Stimulated activated naive CD4-positive, alpha-beta T cell treated with Interleukin-2 at 50 U/mL for 16 hours (primary cell): ENCODE measurements around the gene PDE6B.
"Not testable (repeated sequence)": the region's sequence is repeated elsewhere in the genome, so short reads cannot be mapped to it uniquely, and the experiment has no call there.

Experiments
- DNase-seq: peaks from one replicate; lab custom pipeline; 2025; lab: John Stamatoyannopoulos, UW

Gene PDE6B

DNA sequence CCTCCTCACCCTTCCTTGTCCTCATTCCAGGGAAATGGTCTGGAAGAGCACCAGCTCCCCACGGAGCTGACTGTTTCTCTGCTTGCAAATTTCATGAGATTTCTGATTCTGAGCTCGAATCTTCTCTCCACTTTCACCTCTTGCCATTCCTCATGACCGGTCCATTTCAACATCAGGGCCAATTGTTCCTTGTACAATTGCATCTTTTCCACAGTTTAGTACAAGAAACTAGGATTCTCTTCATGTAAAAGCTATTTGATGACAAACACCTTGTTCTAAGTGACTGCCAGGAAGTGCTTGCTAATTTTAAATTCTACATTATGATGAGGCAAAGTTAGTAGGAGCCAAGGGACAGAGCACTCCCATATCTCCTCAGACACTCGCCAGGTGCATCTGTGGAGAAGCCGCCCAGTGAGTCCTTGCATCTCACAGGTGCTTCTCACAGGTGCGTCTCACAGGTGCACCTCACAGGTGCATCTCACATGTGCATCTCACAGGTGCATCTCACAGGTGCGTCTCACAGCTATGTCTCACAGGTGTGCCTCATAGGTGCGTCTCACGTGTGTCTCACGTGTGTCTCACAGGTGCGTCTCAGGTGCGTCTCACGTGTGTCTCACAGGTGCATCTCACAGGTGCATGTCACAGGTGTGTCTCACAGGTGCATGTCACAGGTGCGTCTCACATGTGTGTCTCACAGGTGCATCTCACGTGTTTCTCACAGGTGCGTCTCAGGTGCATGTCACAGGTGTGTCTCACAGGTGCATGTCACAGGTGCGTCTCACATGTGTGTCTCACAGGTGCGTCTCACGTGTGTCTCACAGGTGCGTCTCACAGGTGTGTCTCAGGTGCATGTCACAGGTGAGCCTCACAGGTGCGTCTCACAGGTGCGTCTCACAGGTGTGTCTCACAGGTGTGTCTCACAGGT lies 3.0 kb upstream of the PDE6B start:
- DNase-seq: no peak

DNA sequence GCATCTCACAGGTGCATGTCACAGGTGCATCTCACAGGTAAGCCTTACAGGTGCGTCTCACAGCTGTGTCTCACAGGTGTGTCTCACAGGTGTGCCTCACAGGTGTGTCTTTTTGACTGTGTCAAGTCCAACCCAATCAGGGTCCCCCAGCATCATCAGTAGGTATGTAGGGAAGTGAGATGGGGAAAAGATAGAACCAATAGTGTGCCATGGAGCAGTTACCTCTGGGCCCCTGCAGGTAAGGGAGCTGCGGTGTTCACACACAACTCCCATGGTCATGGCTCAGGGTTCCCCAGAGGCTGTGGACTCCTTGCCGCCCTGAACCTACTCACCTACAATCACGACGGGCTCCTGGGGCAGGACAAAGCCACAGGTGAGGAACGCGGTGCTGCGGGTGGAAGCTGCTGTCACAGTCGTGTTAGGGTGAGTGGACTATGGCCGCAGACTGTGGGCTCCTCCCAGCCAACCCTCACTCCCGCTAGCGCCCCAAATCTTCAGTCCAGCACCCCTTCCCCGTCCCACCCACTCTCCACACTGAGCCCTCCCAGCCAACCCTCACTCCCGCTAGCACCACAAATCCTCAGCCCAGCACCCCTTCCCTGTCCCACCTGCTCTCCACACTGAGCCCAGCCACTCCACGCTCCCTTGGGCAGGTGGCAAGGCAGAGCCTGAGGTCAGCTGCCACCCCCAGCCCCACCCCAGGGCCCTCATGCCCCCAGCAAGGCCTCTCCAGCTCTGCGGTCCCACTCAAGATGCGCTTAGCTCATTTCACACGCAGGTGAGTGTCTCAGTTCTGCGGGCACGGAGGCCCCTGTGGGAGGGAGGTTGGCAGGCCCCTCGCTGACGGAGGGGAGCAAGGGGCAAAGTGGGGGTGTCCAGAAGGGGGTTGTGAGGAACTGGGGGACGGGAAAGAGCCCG lies 2.1 kb upstream of the PDE6B start:
- DNase-seq: no peak

DNA sequence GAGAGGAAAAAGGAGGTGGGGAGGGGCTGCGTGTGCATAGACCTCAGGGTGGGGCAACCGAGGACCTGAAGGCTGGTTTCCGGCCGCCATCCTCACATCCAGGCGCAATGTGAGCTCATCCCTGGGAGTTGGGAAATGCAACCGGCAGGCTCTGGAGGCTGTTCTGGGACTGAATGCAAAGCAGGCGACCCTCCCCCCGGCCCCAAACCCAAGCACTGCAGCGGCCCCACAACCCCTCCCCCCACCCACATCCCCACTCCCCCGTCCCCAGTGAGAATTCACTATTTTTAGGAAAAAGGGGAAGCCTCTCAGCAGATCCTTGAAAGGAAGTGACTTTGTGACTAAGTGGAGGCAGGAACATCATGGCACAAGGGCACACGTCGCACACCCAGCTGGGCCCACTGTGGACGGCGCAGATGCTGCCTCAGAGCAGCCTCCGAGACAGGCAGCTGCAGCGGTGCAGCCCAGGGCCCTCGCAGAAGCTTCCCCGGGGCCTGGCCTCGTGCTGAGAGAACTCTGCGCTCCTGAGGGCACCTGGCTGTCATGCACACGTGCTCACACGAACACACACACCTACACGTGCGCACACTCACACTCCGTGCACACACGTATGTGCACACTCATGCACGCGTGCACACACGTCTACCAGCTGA lies 1.3 kb upstream of the PDE6B start:
- no peak for DNase-seq

DNA sequence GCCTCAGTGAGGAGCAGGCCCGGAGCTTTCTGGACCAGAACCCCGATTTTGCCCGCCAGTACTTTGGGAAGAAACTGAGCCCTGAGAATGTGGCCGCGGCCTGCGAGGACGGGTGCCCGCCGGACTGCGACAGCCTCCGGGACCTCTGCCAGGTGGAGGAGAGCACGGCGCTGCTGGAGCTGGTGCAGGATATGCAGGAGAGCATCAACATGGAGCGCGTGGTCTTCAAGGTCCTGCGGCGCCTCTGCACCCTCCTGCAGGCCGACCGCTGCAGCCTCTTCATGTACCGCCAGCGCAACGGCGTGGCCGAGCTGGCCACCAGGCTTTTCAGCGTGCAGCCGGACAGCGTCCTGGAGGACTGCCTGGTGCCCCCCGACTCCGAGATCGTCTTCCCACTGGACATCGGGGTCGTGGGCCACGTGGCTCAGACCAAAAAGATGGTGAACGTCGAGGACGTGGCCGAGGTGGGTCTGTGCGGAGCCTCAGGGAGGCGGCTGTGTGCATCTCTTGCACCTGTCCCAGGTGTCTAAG lies 323 bp downstream of the PDE6B start:
- DNase-seq: no peak

DNA sequence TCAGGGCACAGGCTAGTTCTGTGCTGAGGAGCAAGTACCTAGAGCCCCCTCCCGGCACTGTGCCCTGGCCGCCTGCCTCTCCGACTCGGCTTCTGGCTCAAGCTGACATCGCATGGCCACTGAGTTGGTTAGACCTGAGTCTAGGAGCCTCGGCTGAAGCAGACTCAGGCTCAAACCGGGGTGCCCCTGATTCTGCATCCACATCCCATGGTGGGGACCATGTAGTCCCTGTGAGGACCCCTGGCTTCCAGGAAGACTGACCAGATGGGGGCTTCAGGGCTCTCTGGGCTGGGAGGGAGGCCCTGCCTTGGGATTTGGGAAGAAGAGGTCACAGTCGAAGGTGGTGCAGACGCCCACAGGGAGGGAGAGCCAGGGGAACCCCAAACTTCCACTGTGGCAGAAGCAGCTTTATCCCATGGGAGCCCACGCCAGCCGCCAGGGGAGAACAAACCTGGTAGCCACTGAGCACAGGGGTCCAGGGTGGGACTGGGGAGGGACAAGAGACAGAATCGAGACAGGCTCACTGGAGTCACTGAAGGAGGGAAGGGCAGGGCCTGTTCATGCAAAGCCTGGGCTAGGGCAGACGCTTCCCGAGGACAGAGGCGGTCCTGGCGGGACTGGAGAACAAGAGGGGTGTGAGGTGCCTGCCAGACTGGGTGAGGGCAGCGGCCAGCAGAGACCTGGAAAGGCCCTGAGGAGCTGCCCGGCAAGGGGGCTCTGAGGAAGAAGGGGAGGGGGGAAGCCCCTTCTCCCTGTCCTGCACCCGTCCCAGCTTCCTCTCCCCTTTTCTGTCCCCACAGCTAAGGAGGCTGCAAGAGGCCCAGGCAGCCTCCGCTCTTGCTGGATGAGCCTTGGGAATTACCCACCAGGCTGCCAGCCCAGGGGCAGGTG lies 1.1 kb downstream of the PDE6B start:
- no peak for DNase-seq

DNA sequence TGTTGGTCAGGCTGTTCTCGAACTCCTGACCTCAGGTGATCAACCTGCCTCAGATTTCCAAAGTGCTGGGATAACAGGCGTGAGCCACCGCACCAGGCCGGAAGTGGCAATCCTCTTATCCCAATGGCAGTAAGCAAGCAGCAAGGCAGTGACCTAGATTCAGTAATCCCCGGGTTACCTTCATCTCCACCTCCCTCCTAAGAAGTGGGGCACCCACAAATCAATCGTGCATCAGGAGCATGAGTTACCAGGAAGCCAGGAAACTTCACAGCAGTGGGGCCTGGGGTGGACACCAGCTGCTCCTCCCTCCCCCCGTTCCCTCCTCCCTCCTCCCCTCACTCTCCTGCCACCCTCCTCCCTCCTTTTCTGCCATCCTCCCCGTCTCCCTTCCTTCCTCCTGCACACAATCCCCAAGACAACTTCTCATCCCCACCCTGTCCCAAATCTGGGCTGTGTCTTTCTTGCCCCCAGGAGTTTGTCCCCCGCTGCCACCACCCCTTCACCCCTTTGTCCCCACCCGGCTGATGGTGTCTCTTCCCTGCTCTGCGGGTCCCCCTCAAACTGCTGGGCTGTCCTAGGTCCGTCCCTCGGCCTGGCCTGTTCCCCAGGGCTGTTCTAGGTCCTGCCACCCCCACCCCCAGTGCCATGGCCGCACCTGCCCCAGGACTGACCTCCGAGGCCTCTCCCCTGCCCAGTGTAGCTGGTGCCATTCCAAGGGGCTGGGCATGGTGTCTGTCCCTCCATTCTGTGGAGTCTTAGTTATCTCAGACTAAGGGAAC lies 2.2 kb downstream of the PDE6B start:
- DNase-seq: no peak

DNA sequence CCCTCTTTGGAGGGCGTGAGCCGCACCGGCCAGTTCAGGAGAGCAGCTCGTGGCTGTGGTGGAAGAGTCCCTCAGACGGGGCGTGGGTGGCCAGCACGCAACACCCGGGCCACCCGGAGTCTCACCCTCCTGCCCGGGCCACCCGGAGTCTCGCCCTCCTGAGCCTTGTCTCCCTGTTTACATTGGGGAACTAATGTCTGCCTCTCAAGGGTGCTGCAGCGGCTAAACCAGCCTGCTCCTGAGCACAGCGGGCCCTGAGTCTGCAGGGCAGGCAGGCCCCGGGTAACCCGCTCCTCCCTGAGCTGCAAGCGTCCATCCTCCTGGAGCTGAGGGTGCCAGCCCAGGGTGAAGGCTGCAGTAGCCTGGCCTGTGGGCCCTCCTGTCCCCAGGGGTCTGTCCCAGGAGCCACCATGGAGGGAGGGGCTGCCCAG lies 3.0 kb downstream of the PDE6B start:
- no peak for DNase-seq

DNA sequence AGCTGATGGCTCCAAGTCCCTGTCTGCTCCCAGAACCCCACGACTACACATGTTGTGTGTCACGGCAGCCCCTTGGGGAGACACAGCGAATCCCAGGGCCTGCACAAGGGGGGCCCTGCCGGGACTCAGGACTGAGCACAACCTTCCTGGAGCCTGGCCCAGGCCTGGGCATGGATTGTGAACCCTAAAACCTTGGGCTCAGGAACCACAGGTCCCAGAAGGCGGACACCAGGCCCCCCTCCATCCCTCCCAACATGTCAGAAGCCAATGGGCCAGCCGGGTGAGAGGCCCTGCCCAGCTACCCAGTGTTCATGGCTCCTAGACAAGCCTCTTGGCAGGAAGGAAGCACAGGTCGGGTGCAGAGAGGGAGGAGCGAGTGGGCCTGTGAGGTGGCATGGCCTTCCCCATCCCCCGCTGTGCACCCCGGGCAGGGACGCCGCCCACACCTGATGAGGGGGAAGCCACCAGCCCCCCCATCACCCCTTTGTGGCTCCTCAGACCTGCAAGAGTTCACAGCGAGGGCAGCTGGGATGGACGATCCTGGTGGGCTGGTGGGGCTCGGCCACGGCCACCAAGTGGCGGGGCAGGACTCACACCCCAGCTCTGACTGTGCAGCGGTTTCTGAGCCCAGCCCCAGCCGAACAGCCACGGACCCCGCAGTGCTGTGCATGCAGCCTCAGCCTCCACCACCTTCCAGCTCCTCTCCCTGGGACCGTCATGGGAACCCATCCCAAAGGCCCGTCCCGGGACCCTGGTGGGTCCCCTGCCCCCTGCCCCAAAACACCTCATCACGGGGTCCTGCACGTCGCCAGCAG lies 3.7 kb downstream of the PDE6B start:
- no peak for DNase-seq

DNA sequence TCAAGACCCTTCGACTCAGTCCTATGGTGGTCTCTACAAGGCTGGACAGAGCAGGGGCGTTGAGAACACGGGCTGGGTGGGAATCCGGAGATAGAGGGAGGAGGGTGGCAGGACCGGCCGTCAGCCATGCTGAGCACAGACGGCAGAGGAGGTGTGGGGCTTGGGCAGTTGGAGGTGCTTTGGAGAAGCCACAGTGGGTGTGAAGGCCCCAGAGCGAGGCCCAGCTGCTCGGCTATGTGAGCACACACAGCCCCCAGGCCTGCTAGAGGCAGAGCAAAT lies 4.2 kb downstream of the PDE6B start:
- DNase-seq: no peak

DNA sequence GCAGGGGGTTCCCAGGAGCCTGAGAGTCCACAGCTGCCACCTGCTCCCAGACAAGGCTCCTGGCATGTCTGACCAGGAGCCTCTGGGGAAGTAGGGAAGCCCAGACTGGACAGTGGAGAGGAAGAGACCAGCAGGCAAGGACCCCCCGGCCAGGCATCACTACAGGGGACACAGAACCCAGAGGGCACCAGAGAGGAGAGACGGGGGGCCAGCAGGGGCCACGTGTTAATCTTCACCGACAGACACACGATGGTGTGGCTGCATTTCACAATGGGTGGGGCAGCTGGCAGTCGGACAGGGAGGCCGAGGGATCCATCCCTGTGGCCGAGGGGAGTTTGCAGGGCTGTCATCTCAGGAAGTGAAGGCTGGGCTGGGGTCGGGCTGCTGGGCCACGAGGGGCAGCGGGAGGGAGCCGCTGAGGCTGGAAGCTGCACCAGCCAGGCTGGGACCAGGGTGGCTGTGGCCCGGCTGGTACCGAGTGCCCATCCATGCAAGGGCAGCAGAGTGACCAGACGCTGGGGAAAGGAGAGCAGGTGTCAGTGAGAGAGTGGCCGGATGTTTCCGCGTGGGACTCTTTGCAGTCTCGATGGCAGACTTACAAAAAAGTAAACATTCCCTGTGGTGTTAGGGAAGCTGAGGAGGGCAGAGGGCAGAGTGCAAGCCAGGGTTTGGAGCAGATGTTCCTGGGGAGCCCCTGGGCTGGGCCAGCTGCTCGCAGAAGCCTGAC lies 4.7 kb downstream of the PDE6B start:
- no peak for DNase-seq

DNA sequence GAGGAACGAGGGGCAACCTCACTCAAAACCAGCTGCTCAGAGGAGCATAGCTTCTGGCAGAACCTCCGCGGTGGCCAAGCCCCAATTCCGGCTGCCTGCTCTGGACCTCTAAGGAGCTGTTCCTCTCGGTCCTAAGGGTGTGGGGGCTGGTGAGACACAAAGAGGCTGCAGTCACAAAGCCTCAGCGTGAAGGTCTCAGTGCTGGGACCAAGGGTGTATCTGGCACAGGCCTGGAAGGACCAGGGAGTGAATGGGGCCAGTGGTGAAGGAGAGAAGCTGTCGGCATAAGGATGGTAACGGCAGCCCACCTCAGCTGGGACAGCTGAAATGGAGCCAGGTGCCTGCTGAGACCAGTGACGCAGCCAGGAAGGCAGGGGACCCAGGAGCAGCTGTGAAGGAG lies 5.3 kb downstream of the PDE6B start:
- no peak for DNase-seq

DNA sequence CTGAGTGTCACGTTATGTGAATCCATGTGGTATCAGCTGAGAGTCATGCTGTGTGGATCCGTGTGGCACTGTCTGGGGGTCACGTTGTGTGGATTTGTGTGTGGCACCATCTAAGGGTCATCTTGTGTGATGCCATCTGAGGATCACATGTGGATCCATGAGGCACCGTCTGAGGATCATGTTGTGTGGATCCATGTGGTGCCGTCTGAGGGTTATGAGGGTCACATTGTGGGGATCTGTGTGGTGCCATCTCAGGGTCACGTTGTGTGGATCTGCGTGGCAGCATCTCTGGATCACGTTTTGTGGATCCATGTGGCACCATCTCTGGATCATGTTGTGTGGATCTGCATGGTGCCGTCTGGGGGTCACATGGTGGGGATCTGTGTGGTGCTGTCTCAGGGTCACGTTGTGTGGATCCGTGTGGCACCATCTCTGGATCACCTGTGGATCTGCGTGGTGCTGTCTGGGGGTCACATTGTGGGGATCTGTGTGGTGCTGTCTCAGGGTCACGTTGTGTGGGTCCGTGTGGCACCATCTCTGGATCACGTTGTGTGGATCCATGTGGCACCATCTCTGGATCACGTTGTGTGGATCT lies 6.9 kb downstream of the PDE6B start:
- DNase-seq: no peak

DNA sequence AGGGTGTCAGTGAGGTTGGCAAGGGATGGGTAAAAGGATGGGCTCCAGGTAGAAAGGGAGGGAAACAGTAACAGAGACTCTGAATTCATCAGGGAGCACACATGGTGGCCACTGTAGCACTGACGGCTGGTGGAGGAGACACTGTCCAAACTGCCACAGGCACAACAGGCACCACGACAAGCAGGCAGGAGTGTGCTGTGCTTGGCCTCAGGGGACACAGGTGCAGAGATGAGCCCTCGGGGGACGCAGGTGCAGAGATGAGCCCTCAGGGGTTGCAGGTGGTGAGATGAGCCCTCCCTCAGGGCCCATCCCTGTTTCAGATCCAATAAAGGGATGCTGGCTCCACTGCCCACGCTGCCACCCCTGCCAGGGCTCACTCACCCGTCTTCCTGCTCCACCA lies 7.6 kb downstream of the PDE6B start:
- DNase-seq: no peak

DNA sequence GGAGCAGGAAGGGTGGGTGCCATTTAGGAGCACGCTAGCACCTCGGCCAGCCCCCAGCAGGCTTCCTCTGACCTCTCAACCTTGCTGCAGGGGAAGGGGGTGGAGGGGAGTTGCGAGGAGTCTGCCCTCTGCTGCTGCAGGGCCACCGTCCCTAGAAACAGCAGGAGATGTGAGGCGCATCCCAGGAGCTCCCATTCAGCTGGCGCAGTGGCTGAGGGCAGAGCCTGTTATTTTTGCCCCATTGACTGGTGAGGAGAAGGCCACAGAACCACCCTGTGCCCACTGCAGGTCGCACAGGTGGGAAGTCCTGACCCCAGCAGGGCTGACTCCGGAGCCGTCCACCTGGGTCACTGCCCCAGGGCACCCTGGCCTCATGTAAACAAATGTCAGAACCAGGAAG lies 8.0 kb downstream of the PDE6B start:
- DNase-seq: no peak

DNA sequence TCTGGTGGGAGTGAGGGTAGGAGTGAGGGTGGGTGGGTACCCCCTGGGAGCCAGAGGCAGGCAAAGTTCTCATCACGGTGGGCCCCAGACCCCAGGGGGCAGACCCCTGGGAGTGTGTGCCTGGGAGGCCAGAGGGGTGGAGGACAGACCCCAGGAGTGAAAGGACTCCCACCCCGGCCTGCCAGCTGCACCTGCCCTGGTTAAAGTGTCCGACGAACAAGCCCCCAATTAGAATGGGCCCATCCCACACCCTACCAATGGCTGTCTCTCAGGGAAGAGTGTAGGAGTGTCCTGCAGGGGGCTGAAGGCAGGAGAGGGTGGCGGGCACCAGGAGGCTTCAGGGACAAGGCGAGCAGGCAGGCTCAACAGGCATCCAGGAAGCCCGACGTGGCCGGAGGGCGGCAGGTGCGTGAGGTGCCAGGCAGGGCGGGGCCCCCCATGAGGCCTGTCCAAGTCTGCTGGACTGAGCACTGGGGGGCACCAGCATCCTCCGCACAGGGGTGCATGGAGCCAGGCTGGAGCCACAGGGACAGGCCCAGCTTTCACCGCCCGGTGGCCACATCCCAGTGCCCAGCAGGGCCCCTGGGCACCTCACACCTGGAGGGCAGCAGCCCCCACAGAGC lies 8.7 kb downstream of the PDE6B start:
- DNase-seq: no peak

DNA sequence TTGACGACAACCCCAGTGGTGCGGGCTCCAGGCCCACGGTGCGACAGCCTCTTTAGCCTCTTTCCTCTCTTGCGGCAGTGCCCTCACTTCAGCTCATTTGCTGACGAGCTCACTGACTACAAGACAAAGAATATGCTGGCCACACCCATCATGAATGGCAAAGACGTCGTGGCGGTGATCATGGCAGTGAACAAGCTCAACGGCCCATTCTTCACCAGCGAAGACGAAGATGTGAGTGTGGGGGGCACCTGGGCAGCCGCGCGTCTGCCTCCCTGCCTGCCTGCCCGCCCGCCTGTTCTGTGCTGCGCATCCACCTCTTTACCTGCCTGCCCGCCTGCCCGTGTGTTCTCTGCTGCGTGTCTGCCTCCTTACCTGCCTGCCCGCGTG lies 9.2 kb downstream of the PDE6B start:
- DNase-seq: no peak

DNA sequence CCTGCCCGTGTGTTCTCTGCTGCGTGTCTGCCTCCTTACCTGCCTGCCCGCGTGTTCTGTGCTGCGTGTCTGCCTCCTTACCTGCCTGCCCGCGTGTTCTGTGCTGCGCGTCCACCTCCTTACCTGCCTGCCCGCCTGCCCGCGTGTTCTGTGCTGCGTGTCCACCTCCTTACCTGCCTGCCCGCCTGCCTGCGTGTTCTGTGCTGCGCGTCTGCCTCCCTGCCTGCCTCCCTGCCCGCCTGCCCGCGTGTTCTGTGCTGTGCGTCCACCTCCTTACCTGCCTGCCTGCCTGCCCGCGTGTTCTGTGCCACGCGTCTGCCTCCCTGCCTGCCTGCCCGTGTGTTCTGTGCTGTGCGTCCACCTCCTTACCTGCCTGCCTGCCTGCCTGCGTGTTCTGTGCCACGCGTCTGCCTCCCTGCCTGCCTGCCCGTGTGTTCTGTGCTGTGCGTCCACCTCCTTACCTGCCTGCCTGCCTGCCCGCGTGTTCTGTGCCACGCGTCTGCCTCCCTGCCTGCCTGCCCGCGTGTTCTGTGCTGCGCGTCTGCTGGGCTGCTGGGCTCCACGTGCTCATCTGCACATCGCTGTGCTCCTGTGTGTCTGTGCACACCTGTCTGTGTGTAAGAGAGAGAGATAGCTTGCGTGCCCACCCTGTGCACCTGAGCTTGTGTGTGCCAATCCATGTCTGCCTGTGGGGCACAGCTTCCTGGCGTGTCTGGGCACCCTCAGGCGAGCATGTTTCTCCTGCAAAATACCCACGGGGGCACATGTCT lies 9.9 kb downstream of the PDE6B start:
- DNase-seq: not testable (repeated sequence)
